ENCODE data around the gene LEPROT.

Gene LEPROT

GRCh38 chr1:65471861-65472332, 51.4 kb downstream of the LEPROT start:
- no peaks in the 10 kb centered on the region for H3K36me3 ChIP-seq (ENCODE audit: control insufficient read depth, insufficient read depth, low read length)
- DNase-seq (ENCODE audit: extremely low read depth, insufficient read length) = no peak
- TF ChIP-seq CTCF (IDR thresholded peaks at IDR 0.05; ENCODE audit: insufficient read depth, low read length, poor library complexity, severe bottlenecking) = no peak
- no peaks in the 10 kb centered on the region for H3K27me3 ChIP-seq (replicated peaks; ENCODE audit: control insufficient read depth, insufficient read depth, low read length)
- H3K4me3 ChIP-seq (replicated peaks; ENCODE audit: low read depth, low read length) = no peak overlapping the region

- no peak for TF ChIP-seq CTCF (IDR thresholded peaks at IDR 0.05; ENCODE audit: insufficient read depth, low read length, poor library complexity, severe bottlenecking)
- H3K36me3 ChIP-seq (ENCODE audit: control insufficient read depth, insufficient read depth, low read length) = no peaks in the 10 kb centered on the region
- DNase-seq (ENCODE audit: extremely low read depth, insufficient read length) = no peak
- no peaks in the 10 kb centered on the region for H3K27me3 ChIP-seq (replicated peaks; ENCODE audit: control insufficient read depth, insufficient read depth, low read length)
- H3K4me3 ChIP-seq (replicated peaks; ENCODE audit: low read depth, low read length) = no peak overlapping the region
Measured at GRCh38 chr1:65476327-65476726, 55.9 kb downstream of the LEPROT start.

GRCh38 chr1:65477414-65478378, 57.2 kb downstream of the LEPROT start:
- no peaks in the 10 kb centered on the region for H3K36me3 ChIP-seq (ENCODE audit: control insufficient read depth, insufficient read depth, low read length)
- no peak overlapping the region for H3K4me3 ChIP-seq (replicated peaks; ENCODE audit: low read depth, low read length)
- TF ChIP-seq CTCF (IDR thresholded peaks at IDR 0.05; ENCODE audit: insufficient read depth, low read length, poor library complexity, severe bottlenecking) = no peak
- no peaks in the 10 kb centered on the region for H3K27me3 ChIP-seq (replicated peaks; ENCODE audit: control insufficient read depth, insufficient read depth, low read length)
- no peak for DNase-seq (ENCODE audit: extremely low read depth, insufficient read length)

- TF ChIP-seq CTCF (IDR thresholded peaks at IDR 0.05; ENCODE audit: insufficient read depth, low read length, poor library complexity, severe bottlenecking) = no peak
- Histone ChIP-seq H3K27me3 (replicated peaks; ENCODE audit: control insufficient read depth, insufficient read depth, low read length) (no peaks in the 10 kb centered on the region), H3K4me3 (replicated peaks; ENCODE audit: low read depth, low read length) (no peak overlapping the region), H3K36me3 (ENCODE audit: control insufficient read depth, insufficient read depth, low read length) (no peaks in the 10 kb centered on the region)
- DNase-seq (ENCODE audit: extremely low read depth, insufficient read length) = no peak
Measured at GRCh38 chr1:65478379-65479026, 58.0 kb downstream of the LEPROT start.

GRCh38 chr1:65479554-65480204, 59.2 kb downstream of the LEPROT start:
- Histone ChIP-seq H3K36me3 (ENCODE audit: control insufficient read depth, insufficient read depth, low read length) (no peaks in the 10 kb centered on the region), H3K4me3 (replicated peaks; ENCODE audit: low read depth, low read length) (no peak overlapping the region), H3K27me3 (replicated peaks; ENCODE audit: control insufficient read depth, insufficient read depth, low read length) (no peaks in the 10 kb centered on the region)
- DNase-seq (ENCODE audit: extremely low read depth, insufficient read length) = no peak
- TF ChIP-seq CTCF (IDR thresholded peaks at IDR 0.05; ENCODE audit: insufficient read depth, low read length, poor library complexity, severe bottlenecking) = no peak

Measured in GM06990 (cell line).